Sigmoid colon (tissue), 4 donors: ENCODE measurements around the gene KRTAP5-2.

Source experiments
- CTCF ChIP-seq, 4 experiments: fragments of 450-650 bp in 3 of 4; fragments of 200-600 bp in 1 of 4; IDR thresholded peaks; one replicate each; pipeline ENCODE4 v1.5.1; 2016 to 2019; ENCODE audit warnings: antibody characterized with exemption in 4 of 4, mild to moderate bottlenecking in 3 of 4, moderate library complexity in 2 of 4
- POLR2A ChIP-seq, 2 donors: fragments of 450-650 bp; IDR thresholded peaks; one replicate each; pipeline ENCODE4 v1.6.1; 2016; ENCODE audit warnings: antibody characterized with exemption in 2 of 2, mild to moderate bottlenecking in 2 of 2, moderate library complexity in 2 of 2
- POLR2AphosphoS5 ChIP-seq, 4 donors: sonication (generic); formaldehyde crosslinking; IDR thresholded peaks; one replicate each; pipeline ENCODE4 v1.6.1; 2017; ENCODE audit warnings: antibody characterized with exemption in 4 of 4

DNA sequence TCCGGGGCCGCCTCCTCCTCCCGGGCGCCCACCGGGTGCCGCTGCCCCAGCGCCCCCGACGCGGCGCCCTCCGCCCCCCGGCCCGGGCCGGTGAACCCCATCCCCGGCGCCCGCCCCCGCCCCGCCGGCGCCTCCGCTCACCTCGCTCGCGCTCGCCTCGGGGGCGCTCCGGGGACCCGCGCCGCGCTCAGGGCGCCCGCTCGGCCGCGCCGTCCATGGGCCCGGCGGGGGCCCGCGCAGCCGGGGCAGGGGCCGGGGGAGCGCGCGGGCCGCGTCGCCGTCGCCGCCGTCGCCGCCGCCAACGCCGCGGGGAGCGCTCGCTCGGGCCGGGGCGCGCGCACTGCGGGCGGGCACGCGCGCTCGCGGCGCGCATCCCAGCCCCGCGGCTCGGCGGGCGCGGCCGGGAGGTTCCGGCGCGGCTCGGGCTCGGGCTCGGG lies 26.3 kb downstream of the KRTAP5-2 start:
- TF ChIP-seq CTCF (IDR thresholded peaks at IDR 0.05) (no peak), POLR2A (IDR thresholded peaks at IDR 0.05) (no peak), POLR2AphosphoS5 (IDR thresholded peaks at IDR 0.05) (no peak)
